NCI-H1694 treated with DMSO at 0.1 percent for 48 hours (cell line): ENCODE measurements around the gene FAM83C.
"Not testable (repeated sequence)": the region's sequence is repeated elsewhere in the genome, so short reads cannot be mapped to it uniquely, and the experiment has no call there.

Source experiments
- DNase-seq: peaks from one replicate; lab custom pipeline; 2025; lab: John Stamatoyannopoulos, UW

FAM83C gene

DNA sequence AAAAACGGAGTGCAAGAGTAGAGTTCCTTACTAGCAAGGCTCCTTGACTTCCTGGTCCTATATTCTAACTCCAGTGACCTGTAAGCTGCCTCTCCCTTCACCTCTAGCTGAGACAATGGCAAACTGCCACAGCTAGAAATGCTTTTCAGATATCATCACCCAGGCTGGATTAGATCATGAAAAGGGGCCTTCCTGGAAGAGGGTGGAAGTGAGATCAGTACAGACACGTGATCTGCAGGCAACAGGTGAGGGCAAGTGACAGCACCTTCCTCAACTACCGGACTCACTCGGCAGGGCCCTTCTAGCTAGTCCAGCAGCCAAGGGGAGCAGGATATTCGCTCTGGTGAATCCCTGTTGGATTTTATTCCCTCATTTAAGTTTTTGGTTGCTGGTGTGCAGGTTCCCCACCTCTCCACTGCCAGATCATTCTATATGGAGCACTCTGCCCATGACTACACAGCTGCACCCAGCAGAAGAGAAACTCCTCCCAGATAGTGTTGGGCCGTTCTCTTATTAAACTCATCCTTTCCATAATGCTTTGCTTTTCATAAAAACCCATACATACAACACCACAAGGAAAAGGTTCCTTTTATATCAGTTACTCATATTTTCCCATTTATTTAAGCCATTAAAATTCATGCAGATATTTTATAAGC, 26.4 kb upstream of the FAM83C start:
- DNase-seq = no peak

DNA sequence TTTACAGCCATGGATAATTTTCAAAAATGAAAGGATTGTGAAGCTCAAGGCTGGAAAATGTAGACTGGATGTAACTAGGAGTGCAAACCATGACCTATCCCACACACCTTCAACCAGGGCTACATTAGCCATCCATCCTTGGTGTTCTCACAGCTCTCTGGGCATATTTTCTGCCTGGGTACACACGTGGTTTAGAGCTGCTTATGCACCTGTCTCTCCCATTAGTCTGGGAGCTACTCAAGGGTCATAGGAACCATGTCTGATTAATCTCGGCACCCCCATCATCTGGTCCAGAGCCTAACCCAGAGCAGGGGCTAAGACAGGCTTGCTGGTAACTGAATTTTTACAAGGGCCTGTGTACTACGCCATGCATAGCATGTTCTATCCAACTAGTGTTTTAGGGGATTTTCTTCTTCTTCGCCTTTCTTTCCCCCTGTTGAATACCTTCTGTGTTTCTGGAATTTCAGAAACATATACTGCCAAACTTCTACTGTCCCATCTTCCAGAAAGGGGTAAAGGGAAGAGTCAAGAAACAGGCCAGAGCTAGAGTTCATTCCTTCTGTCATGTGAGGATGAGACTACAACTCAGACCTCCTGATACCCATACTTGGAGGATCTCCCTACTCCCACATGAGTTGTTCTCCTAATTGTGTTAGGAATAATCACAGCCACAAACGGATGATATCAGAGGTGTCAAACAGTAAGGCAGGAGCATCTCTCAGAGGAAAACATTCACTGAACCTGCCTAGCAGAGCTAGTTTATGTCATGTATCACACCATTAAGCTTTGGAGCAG, 25.4 kb upstream of the FAM83C start:
- no peak for DNase-seq

DNA sequence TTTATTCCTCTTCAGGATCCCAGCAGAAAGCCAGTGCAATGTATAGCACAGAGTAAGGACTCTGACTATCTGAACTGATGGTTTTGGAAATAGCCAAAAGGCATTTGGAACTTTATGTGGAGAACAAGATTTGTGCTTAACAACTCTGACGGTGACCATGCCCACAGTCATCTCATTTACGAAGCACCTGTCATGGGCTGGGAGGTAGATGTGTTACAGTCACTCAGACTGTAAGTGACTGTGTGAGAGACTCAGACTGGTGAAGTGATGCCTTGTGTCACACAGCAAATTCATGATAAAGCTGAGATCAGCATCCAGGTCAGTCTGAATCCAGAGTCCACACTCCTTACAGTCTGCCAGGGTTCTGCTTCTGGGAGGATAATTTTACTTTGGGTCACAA, 23.9 kb upstream of the FAM83C start:
- no peak for DNase-seq

DNA sequence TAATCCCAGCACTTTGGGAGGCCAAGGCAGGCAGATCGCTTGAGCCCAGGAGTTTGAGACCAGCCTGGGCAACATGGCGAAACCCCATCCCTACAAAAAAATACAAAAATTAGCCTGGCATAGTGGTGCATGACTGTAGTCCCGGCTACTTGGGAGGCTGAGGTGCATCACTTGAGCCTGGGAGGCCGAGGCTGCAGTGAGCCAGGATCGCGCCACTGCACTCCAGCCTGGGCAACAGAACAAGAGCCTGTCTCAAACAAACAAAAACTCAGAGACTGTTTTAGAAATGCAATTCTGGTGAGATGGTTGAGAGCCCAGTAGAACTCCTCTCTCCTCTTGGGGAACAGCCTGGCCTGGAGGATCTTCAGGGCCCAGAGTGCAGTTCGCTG, 23.4 kb upstream of the FAM83C start:
- DNase-seq = not testable (repeated sequence)

DNA sequence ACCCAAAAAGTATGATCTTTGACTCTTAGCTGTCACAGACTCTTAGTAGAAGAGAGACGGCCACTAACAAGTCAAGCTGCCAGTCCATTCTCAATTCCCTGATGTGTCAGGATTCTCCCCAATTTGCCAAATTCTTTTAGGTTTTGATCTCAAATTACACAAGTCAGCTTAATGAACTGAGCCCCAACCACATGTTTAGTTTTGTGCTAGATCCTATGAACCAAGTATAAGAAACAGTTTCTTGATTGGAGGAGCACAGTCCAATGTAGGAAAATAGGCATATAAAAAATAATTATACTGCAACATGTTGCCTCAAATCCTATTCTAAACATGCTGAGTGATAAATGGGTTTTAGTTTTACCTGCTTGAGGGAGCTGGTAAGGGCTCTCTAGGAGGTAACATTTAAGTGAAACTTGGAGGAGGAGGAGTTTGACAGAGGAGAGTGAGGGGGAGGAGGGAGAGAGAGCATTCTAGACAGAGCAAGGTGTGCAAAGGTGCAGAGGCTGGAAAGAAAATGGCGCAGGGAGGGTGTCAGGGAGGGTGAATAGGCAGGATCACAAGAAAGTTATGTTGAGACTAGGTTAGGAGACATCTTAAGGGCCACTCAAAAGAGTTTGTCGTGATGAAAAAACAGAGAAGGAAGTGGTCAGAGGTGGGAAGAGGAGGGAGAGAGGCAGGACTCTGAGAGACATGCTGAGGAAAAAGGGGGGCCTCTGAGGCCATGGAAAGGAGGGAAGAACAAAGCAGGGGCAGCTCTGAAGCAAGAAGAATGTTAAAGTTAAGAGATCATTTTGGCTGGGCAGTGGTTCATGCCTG, 22.8 kb upstream of the FAM83C start:
- DNase-seq = no peak

DNA sequence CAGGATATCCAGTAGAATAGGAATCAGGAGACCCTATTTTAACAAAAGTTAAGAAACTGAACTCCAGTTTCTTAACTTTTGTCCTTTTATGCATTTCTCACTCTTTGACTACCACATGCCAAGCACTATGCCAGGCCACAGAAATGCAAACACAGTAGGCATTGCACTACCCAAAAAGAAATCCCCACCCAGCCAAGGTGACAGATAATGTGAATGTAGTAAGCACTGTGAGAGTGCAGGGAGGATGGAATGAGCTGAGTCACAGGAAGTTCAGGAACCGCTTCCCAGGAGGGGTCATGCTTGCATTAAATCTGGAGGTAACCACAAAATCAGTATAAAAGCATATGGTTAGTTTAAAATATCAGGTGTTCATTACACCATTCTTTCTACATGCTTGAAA, 20.1 kb upstream of the FAM83C start:
- no peak for DNase-seq

DNA sequence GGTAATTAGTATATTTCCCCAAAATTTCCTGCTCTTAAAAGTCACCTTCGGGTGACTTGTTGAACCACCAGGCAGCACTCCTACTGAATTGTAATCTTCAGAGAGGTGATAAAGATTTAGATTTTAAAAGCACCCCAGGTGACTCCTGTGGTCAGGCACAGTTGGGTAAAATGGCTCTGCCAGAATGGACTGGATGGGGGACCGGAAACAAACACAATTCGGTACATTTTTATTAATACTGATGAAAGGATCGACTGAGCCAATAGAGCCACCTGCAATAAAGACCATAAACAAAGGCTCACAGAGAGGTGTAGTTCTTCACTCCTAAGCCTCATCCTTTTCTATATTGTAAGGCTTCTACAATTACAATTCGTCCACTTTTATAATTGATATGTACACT, 19.6 kb upstream of the FAM83C start:
- DNase-seq = no peak

DNA sequence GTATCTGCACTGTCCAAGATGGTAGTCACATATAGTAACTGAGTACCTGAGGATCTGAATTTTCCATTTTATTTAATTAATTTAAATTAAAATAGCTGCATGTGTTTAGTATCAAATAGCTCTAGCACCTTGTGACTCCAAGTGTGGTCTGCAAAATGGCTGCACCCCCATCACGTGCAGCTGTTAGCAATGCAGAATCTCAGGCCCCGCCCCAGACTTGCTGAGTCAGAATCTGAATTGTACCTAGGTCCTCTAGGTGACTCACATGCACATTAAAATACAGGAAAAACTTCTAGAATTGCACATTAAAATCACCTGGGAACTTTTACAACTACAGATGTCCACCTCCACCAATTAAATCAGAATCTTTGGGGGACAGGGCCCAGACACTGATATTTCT, 19.2 kb upstream of the FAM83C start:
- no peak for DNase-seq

DNA sequence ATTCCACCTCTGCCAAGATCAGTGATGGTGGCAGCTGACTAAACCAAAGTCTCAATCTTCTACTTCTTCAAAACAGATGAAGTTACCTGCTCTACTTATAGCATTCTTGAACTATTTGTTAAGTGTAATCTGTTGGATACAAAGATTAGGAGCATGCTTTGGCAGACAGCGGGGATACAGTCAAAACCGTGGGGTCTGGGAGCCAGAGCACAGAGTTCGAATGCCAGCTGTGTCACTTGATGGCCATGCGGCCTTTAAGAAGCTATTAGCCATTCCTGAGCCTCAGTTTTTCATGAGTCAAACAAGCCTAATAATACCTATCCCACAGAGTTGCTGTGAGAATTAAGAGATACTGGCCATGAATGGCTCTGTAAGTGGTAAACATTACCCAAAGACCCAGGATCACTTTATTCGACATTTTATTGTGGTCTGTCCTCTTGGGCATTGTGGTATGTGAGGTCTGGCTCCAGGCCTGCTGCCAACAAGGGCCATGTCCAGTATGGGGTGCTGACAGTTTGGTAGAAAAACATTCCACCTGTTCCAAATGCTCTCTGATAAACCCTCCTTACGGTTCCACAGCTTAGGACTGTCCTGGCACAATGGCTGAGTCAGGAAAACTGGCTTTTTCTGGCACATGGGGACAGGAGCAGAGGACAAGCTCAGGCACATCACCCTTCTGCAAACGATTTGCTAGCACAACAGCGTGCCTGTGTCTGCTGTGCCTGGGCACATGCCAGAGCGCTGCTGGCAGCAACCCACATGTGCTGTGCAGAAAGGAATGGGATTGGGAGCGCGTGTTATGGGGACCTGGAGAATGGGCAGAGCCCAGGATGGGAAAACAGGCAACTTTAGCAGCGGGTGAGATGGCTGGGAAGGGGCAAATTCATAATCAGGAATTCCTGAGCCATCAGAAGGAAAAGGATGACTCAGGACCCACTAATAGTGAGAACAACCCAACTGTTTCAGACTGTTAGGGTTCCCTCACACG, 15.7 kb upstream of the FAM83C start:
- DNase-seq = peak; percentile 92

DNA sequence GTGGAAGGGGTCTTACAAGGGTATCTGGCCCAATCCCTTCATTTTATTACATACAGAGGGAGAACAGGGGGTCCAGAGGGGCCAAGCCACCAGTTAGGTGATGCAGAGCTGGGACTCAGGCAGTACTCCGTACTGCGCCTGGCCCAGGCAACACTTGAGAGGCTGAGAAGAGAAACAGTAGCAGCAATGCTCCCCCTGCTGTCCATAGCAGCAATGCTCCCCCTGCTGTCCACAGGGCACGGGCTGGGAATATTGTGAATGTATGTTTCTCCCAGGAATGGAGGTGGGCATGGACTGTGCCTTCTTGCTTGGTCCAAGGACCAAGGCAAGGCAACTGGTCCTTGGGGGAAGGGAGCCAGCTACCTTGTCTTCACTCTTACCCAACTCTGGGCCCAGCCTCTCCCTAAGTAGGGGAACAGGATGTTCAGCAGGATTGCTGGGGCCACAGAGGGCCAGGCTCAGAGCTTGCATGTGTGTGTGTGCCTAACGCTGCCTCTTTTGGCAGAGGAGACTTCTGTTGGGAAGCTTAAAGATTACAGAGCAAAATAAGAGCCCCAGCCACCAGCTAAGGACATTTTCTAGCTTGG, 14.8 kb upstream of the FAM83C start:
- DNase-seq = peak; percentile 60

DNA sequence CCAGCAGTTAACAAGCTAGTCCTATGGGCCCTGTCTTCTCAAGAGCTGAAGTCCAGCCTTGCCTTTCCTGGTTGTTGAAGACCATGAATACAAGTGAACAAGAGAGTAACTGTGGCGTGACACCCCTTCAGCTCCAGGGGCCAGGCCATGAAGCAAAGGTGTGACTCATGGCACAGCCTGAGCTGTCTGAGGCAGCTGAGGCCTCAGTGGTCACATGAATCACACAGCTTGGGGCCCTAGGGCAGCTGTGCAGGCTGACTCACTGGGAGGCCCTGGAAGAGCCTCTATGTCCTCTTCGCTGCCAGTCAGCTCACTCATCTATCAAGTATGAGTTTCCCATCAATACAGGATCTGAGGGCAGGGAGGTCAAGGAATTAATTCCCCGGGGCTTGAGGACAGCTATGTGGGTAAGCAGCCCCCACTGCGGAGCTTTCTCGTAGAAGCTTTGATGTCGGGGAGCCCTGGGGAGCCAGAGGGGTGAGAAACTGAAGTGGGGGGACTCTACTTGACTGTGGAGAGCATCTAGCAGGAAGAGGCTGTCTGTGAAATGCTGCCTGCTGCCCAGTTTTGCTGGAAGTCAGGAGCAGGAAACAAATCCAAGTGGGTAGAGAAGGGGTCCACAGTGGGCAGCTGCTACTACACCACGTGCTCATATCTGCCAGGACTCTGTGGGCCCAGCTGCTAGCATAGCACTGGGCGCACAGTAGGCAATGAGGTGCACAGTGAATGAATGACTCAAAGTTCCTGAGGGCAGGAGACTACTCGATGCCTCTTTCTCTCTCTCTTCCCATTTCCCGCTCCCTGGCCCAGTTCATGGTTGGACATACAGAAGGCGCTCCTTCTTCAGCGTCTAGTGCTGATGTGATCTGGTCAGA, 13.7 kb upstream of the FAM83C start:
- DNase-seq = no peak

DNA sequence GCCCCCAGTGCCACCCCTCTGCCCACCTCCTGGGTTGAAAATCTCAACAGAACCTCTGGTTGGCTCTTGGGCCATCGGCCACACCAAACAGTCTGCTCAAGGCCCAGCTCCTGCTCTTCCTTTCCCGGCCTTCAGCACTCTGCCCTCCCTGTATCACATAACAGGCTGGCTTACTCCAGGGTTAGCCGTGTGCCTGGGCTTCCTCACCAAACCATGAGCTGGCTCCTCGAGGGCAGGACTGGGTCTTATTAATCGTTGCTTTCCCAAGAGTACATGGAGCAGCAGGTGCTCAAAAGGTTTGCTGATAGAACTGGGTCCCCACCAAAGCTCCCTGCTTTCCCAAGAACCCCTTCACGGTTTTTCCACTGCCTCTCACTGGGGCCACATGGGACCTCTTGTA, 12.7 kb upstream of the FAM83C start:
- no peak for DNase-seq

DNA sequence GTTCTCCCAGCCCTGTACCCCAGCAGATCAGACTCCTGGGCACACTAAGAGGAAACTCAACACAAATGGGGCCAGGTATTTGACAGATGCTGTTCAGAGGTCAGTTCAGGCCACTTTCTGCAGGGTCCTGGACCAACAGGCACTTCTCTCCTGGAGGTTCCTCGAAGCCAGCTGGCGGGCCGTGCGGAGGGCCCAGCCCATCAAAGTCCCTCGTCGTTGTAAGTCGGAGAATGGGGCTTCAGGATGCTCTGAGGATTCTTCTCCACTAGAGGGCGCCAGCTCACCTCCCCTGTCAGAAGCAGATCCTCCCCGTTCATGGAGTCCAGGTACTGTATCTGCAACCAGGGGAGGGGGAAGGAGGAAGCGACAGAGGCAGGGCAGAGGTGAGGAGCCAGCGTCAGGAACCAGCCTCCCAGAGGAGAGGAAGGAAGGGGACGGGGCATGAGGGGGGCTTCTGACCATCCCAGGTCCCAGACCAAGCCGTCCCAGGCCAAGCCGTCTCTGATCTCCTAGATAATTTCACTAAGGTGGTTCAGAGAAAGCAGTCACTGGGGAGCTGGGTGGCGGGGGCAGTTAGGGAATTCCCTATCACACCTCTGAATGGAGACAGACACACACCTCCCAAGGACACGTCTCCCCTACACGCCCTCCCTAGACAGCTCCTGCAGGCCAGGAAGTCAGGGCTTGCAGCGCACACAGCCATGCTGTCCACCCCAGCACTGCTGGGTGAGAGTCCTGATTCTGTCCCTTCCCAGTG, 11.7 kb upstream of the FAM83C start:
- DNase-seq = peak; percentile 72

DNA sequence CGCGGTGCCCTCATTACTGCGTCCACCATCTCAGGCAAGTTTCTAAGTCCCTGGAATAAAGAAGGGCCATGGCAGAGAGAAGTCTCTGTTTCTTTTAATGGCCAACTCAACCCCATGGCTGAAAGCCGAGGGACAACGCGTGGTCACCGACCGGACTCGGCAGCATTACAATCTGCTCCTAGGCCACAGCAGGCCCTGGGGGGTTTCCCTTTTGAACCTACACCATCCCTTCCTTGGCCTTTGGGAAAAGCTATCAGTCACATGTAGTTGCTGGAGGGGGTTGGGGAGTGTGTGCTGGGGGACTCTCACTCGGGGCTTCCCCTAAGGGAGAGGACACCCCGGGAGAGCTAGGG, 11.1 kb upstream of the FAM83C start:
- no peak for DNase-seq

DNA sequence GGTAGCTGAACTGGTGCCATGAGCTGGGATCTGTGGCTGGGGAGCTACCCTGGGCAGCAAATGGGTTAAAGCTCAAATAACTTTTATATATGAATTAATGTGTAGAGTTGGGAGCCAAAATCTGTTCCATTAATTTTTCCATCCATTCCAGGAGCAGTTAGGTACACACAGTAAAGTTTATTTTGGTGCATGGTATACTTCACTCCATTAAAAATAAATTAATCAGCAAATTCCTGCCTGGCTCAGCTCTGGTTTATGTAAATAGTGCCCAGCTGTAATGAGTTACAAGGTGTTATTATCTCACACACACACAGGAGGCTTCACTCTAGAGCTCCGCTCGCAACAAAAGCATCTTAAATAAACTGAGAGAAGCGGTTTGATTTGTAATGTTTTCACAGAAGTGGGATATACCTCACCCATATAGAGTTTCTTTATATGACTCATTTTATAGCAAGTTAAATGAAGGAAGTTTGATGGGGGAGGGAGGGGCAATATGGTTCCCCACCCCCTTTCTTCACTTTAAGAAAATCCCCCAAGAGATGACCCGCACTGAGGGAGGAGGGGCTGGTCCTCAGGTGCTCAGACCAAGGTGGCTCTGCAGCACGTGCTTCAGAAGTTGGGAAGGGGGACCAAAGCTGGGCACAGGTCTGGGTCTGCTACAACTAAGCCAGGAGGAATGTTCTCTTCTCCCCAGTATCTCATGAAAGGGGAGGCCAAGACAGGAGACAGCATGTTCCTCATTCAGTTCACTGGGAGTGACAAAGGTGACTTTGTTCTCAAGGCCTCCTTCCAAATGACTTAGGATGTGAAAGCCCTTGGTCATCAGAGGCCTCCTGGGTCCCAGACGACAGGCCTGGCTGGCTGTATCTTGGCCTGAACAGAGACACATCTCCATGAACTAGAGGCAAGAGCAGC, 10.5 kb upstream of the FAM83C start:
- DNase-seq = no peak

DNA sequence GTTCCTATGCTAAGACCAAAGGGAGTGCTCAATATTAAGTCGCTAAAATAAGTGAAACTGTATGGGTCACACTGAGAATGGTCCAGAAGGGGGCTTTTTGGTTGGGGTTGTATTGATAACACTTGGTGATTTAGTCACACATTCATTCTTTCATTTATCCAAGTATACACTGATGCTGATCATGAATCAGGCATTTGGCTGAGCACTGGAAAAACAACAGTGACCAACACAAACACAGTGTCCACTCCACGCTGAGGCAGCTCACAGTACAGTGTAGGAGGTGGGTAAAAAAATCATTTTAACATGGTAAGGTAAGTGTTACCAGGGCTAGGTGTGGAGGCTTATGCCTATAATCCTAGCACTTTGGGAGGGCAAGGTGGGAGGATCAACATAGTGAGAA, 9.2 kb upstream of the FAM83C start:
- no peak for DNase-seq

DNA sequence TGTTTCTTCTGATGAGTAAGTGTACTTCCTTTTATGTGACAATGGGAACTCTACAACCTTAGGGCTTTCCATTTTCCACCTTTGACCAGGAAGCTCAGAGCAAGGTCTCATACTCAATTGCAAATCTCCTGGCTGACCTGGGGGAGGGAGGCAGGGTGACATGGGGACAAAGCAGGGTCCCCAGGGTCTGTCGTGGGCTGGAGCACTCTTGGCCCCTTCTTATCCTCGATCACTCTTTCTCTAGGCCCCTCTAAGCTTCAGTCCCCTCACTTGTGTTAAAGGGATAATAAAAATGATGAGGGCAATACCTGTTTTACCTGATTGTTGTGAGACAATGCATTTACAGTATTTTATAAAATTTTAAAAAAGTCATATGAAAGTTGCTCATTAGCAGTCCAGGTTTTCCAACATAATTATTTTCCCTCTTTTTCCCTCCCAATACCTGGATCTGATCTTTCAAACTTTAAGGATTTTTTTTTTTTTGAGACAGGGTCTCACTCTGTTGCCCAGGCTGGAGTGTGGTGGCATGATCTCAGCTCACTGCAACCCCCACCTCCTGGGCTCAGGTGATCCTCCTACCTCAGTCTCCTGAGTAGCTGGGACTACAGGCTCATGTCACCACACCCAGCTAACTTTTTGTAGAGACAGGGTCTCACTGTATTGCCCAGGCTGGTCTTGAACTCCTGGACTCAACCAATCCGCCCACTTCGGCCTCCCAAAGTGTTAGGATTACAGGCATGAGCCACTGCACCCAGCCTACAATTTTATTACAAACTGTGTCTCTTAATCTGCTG, 8.4 kb upstream of the FAM83C start:
- no peak for DNase-seq

DNA sequence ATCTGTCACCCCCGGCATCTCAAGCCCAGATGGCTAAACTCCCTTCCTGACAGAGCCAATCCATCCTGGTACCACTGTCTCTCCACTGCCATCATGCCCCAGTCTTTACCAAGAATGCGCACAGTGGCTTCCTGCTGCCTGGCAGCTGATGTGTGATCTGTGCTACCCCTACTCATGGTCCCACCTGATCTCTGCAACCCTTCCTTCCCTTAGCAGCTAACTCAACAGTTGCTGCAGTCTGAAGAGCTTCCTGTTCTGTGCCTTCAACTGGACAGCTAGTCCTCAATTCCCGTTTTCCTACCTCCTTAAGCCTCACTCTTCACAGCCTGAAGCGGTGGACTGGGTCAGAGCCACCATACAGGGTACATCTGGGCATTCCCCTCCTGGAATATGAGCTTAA, 7.6 kb upstream of the FAM83C start:
- no peak for DNase-seq
